Gastrocnemius medialis (tissue), 4 donors: ENCODE data around the gene WDFY4. TPM values are rescaled to one million over a fixed set of nuclear protein-coding genes. Genes with fewer than 3 reads are reported as not detected.

Experiments
- ATAC-seq, 2 donors: fragments of 150-250 bp; one replicate each; pipeline ENCODE4 v1.9.1; 2016
- DNase-seq, 2 donors: peaks; one replicate each; pipeline ENCODE4 v3.0.0-alpha.2; 2019
- H3K27ac ChIP-seq, 4 donors: fragments of 200-600 bp; sonication (generic); 1 replicate in 1 of 4; 2 replicates in 3 of 4; pipeline ENCODE4 v1.5.1; 2016 to 2018; ENCODE audit warnings: mild to moderate bottlenecking in 2 of 4, moderate library complexity in 1 of 4
- H3K27me3 ChIP-seq, 3 donors: fragments of 200-600 bp; sonication (generic) in 2 of 3; 1 replicate in 1 of 3; 2 replicates in 2 of 3; pipeline versions ENCODE4 v1.5.1 to v1.6.0; 2016 to 2019; ENCODE audit warnings: mild to moderate bottlenecking in 1 of 3, moderate library complexity in 1 of 3
- H3K36me3 ChIP-seq, 2 donors: fragments of 200-600 bp; sonication (generic) in 1 of 2; one replicate each; pipeline ENCODE4 v1.5.1; 2017 to 2018
- H3K4me1 ChIP-seq, 2 donors: fragments of 200-600 bp; sonication (generic) in 1 of 2; one replicate each; pipeline ENCODE4 v1.5.1; 2016 to 2017; ENCODE audit warnings: mild to moderate bottlenecking in 2 of 2
- H3K4me3 ChIP-seq, 4 donors: fragments of 200-600 bp; sonication (generic) in 3 of 4; 1 replicate in 1 of 4; 2 replicates in 3 of 4; pipeline ENCODE4 v1.5.1; 2016 to 2019; ENCODE audit warnings: mild to moderate bottlenecking in 2 of 4
- H3K9me3 ChIP-seq, 3 donors: fragments of 200-600 bp; sonication (generic) in 2 of 3; 1 replicate in 1 of 3; 2 replicates in 2 of 3; pipeline ENCODE4 v1.5.1; 2016 to 2019
- POLR2A ChIP-seq, 2 donors: fragments of 450-650 bp; IDR thresholded peaks; one replicate each; pipeline ENCODE4 v1.6.1; 2017; ENCODE audit warnings: antibody characterized with exemption in 2 of 2, mild to moderate bottlenecking in 2 of 2, moderate library complexity in 2 of 2
- in situ Hi-C, 4 donors: fragments of 200-750 bp; cut with MboI; loops; one replicate each; pipeline versions ENCODE4 v1.15.0 to v1.8.0; 2017; ENCODE audit warnings: low sequenced_read_pairs in 4 of 4
- intact Hi-C: fragments of 100-400 bp; cut with DNase I; formaldehyde crosslinking; loops from one replicate; pipeline ENCODE4 v1.15.1; 2023; ENCODE audit warnings: low total_unique reads
- total RNA-seq, 4 donors: library from RNA; depleted of rRNA; stranded (reverse); fragments of >200 nt; gene quantifications; one replicate each; pipeline versions ENCODE4 v1.1.0 to v1.2.3, GENCODE V29; 2016
- TF ChIP-seq, protein P1 (sequence below), 5 experiments: fragments of 450-650 bp in 3 of 5; fragments of 200-600 bp in 2 of 5; sonication (generic) in 2 of 5; IDR thresholded peaks in 4 of 5; conservative IDR thresholded peaks in 1 of 5; 1 replicate in 4 of 5; 2 replicates in 1 of 5; pipeline ENCODE4 v1.5.1; 2016 to 2019; ENCODE audit warnings: antibody characterized with exemption in 5 of 5, mild to moderate bottlenecking in 3 of 5, moderate library complexity in 3 of 5

The WDFY4 gene
- total RNA-seq, 4 donors from 2014 or later, result 0.29 to 0.94 (median 0.59) TPM

DNA sequence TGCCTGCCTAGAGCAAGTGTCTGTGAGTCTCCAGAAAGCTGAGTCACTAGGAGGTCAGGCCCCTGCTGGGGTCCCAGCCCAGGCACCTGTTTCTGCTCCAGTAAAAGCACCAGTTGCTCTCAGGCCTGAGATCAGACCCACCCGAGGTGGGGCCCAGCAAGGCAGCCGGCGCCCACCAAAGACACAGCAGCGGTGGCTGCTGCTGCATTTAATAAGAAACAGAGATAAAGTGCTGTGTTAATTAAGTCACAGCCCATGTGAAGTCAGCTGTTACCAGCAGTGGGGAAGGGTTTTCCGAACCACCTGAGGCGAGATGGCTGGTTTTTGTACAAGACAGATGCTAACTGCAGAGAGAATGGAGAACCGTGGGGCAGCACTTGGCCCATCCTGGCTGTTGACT lies 267.0 kb downstream of the WDFY4 start:
- intact Hi-C loops, result no loop called here
- Histone ChIP-seq H3K36me3 (no peaks in the 10 kb centered on the region), H3K4me3 (no peak overlapping the region), H3K27me3 (peaks cover 0 to 2% (median 0%) of the 10 kb centered on the region in 3 donors), H3K9me3 (no peaks in the 10 kb centered on the region), H3K4me1 (no peaks in the 10 kb centered on the region), H3K27ac (no peak overlapping the region)
- in situ Hi-C loops, result no loop called here
- DNase-seq (no peak), ATAC-seq (no peak)
- TF ChIP-seq, protein P1, sequence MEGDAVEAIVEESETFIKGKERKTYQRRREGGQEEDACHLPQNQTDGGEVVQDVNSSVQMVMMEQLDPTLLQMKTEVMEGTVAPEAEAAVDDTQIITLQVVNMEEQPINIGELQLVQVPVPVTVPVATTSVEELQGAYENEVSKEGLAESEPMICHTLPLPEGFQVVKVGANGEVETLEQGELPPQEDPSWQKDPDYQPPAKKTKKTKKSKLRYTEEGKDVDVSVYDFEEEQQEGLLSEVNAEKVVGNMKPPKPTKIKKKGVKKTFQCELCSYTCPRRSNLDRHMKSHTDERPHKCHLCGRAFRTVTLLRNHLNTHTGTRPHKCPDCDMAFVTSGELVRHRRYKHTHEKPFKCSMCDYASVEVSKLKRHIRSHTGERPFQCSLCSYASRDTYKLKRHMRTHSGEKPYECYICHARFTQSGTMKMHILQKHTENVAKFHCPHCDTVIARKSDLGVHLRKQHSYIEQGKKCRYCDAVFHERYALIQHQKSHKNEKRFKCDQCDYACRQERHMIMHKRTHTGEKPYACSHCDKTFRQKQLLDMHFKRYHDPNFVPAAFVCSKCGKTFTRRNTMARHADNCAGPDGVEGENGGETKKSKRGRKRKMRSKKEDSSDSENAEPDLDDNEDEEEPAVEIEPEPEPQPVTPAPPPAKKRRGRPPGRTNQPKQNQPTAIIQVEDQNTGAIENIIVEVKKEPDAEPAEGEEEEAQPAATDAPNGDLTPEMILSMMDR (IDR thresholded peaks at IDR 0.05 in 4 of 5, conservative IDR thresholded peaks at IDR 0.05 in 1 of 5), result no peak
- no peak for TF ChIP-seq POLR2A (IDR thresholded peaks at IDR 0.05)

DNA sequence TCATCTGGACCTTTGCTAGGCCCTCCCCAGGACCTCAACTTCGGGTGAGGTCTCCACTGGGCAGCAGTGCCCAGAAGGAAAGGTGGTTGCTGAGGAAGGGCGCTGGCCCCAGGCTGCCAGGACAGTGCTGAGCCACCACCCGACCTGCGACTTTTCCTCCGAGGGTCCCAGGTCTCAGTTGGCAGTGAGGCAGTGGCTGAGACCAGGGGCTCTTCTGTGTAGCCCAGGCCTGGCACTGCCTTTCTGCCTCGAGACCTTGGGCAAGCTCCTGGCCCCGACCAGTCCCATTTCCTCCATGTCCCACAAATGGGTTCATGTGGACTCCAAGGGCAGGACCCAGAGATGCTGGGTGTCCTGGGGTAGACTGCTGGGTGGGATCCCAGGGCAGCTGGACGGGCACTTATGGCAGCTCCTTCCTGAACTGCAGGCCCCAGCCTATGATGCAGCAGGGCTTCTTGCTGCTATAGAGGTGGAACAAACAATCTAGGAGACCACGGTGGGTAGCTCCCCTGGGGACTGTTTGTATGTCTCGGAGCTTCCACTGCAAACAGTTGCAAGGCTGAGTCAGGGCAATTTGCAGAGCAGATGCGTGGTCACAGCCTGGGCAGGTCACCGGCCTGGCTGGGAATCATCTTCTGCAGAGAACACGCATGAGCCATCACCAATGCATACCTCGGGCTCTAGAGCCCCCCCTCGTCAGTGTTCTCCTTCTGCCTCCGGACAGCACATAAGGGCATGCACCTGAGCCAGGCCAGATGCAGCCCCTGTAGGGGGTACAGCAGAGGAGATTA lies 272.9 kb downstream of the WDFY4 start:
- in situ Hi-C loops, result no loop called here
- TF ChIP-seq, protein P1 (IDR thresholded peaks at IDR 0.05 in 4 of 5, conservative IDR thresholded peaks at IDR 0.05 in 1 of 5), result no peak
- TF ChIP-seq POLR2A (IDR thresholded peaks at IDR 0.05), result no peak
- intact Hi-C loops, result no loop called here
- no peak for DNase-seq
- ATAC-seq, result no peak
- no peak overlapping the region for H3K27ac ChIP-seq
- no peaks in the 10 kb centered on the region for H3K36me3 ChIP-seq
- no peaks in the 10 kb centered on the region for H3K27me3 ChIP-seq
- no peaks in the 10 kb centered on the region for H3K9me3 ChIP-seq
- no peak overlapping the region for H3K4me3 ChIP-seq
- no peaks in the 10 kb centered on the region for H3K4me1 ChIP-seq

DNA sequence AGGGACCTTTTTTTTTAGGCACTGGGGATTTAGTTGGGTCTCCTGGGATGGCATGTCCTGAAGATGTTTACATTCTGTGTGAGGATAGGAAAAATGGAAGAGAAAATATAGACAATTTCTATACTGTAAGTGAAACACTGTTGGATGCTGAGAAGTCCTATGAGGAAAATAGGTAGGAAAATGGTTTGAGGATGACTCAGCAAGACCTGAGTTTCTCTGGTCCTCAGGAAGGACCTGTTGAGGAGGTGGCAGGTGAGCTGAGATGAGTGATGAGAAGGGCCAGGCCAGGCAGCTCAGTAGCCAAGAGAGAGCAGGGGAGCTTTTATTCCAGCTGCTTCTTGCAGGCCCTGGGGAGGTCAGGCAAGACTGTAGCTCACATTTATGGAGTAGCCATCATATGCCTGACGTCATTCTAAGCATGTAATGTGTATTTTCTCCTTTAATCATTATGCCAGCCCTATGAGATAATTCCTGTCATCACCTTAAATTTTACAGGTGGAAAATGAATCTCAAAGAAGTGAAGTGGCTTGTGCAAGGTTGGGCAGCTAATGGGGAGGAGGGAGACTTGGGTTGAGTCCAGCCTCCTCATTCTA lies 274.0 kb downstream of the WDFY4 start:
- no peak for DNase-seq
- ATAC-seq, result no peak
- intact Hi-C loops (no loop called here), in situ Hi-C loops (no loop called here)
- H3K4me1 ChIP-seq, result no peaks in the 10 kb centered on the region
- no peaks in the 10 kb centered on the region for H3K9me3 ChIP-seq
- no peaks in the 10 kb centered on the region for H3K27me3 ChIP-seq
- H3K27ac ChIP-seq, result no peak overlapping the region
- no peaks in the 10 kb centered on the region for H3K36me3 ChIP-seq
- H3K4me3 ChIP-seq, result no peak overlapping the region
- TF ChIP-seq POLR2A (IDR thresholded peaks at IDR 0.05), result no peak
- TF ChIP-seq, protein P1 (IDR thresholded peaks at IDR 0.05 in 4 of 5, conservative IDR thresholded peaks at IDR 0.05 in 1 of 5), result no peak

DNA sequence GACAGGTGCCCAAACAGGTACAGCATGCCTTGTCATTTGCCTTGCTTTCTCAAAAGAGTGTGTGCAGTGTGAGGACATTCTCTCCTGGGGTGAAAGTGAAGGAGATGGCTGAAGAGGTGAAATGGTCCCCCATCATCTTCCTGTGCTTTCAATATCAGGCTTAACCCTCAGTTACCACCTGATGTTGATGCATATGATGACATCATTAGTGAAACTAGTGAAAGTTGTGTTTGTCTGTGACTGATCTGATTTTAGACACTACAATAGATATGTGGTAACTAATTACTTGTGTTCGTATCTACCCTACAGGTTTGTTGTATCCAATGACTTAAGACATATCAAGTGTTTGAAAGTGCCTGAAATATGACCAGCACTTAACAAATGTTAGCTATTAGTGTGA lies 279.4 kb downstream of the WDFY4 start:
- intact Hi-C loops (no loop called here), in situ Hi-C loops (no loop called here)
- Histone ChIP-seq H3K4me3 (no peak overlapping the region), H3K9me3 (no peaks in the 10 kb centered on the region), H3K27ac (no peak overlapping the region), H3K4me1 (no peaks in the 10 kb centered on the region), H3K36me3 (no peaks in the 10 kb centered on the region), H3K27me3 (no peaks in the 10 kb centered on the region)
- DNase-seq (no peak), ATAC-seq (no peak)
- TF ChIP-seq, protein P1 (IDR thresholded peaks at IDR 0.05 in 4 of 5, conservative IDR thresholded peaks at IDR 0.05 in 1 of 5), result no peak
- no peak for TF ChIP-seq POLR2A (IDR thresholded peaks at IDR 0.05)
